ENCODE results near the gene PMM1. TPM values are rescaled to one million over a fixed set of nuclear protein-coding genes. Genes with fewer than 3 reads are reported as not detected.

PMM1 gene
- total and polyA plus RNA-seq, 2 donors (not counting 3 experiments of a cell fraction or from before 2014, with no cell fraction given): 14.6 to 31.7 TPM

- POLR2A ChIA-PET: interaction anchor here (0.6 to 1.1 kb wide), 2 partner anchors 17 to 24 kb away, joined by 3 to 8 read pairs; partner anchors contain the start of gene PMM1
- DNase-seq (ENCODE audit: low read depth, low spot score) (peak; percentile 70), FAIRE-seq (peak; percentile 82)
- H4K20me1 ChIP-seq (replicated peaks; ENCODE audit: control insufficient read depth, extremely low read depth, insufficient read depth, low read length): no peaks in the 10 kb centered on the region
- no peaks in the 10 kb centered on the region for H3K36me3 ChIP-seq (ENCODE audit: control insufficient read depth in 2 of 2, extremely low read depth in 1 of 2, insufficient read depth in 2 of 2, low read length in 2 of 2)
- peaks cover 11% of the 10 kb centered on the region for H3K4me1 ChIP-seq (ENCODE audit: control insufficient read depth, extremely low read depth, insufficient read depth, low read length)
- no peak overlapping the region for H3K4me3 ChIP-seq (replicated peaks in 1 of 3; ENCODE audit: insufficient read depth in 1 of 3, low read depth in 1 of 3, low read length in 3 of 3)
- no peak overlapping the region for H3K9ac ChIP-seq (replicated peaks; ENCODE audit: extremely low read depth, insufficient read depth, low read length)
- H3K79me2 ChIP-seq (ENCODE audit: control insufficient read depth, insufficient read depth, low read length): no peaks in the 10 kb centered on the region
- intact Hi-C loops (cut with micrococcal nuclease): no loop called here
- no peak overlapping the region for H2AFZ ChIP-seq (ENCODE audit: low read depth, low read length)
- no peak overlapping the region for H3K4me2 ChIP-seq (ENCODE audit: insufficient read depth, low read length)
- TF ChIP-seq EZH2 (IDR thresholded peaks at IDR 0.05; ENCODE audit: borderline replicate concordance, low read depth, low read length, severe bottlenecking): no peak
- TF ChIP-seq GATA2 (IDR thresholded peaks at IDR 0.05; ENCODE audit: insufficient read depth, insufficient read length, low read depth, low read length): peak; percentile 45
- TF ChIP-seq FOS (IDR thresholded peaks at IDR 0.05; ENCODE audit: borderline replicate concordance, insufficient read depth, low read length): peak; percentile 75
- TF ChIP-seq JUN (IDR thresholded peaks at IDR 0.05; ENCODE audit: borderline replicate concordance, insufficient read depth, insufficient read length, low read depth): peak; percentile 45
- CTCF ChIA-PET: interaction anchor here (0.5 to 1.4 kb wide), 9 partner anchors 10 to 184 kb away, joined by 3 to 4 read pairs (median 3); partner anchors contain the start of genes PMM1 and TEF
- H3K27me3 ChIP-seq (ENCODE audit: control insufficient read depth in 2 of 2, insufficient read depth in 2 of 2, low read length in 2 of 2): peaks cover 0 to 5% of the 10 kb centered on the region in 2 experiments
- H3K9me3 ChIP-seq (replicated peaks; ENCODE audit: control insufficient read depth, insufficient read depth, low read length): no peaks in the 10 kb centered on the region
- BruUV-seq (replicated peaks): no TSS peak
- dilution Hi-C loops (cut with MboI; ENCODE audit: extremely low pct_ligation_motif_present, low sequenced_read_pairs): no loop called here
- no peak overlapping the region for H3K27ac ChIP-seq (ENCODE audit: insufficient read depth, low read depth, low read length)
- no peaks in the 10 kb centered on the region for H3K9me1 ChIP-seq (replicated peaks; ENCODE audit: control insufficient read depth, extremely low read depth, insufficient read depth, low read length)
Observed at GRCh38 chr22:41565403-41566054, 24.1 kb downstream of the PMM1 start.

- Histone ChIP-seq H3K9ac (replicated peaks; ENCODE audit: extremely low read depth, insufficient read depth, low read length) (no peak overlapping the region), H3K79me2 (ENCODE audit: control insufficient read depth, insufficient read depth, low read length) (no peaks in the 10 kb centered on the region), H3K36me3 (ENCODE audit: control insufficient read depth in 2 of 2, extremely low read depth in 1 of 2, insufficient read depth in 2 of 2, low read length in 2 of 2) (no peaks in the 10 kb centered on the region), H3K4me2 (ENCODE audit: insufficient read depth, low read length) (no peak overlapping the region), H3K27ac (ENCODE audit: insufficient read depth, low read depth, low read length) (no peak overlapping the region), H3K27me3 (ENCODE audit: control insufficient read depth in 2 of 2, insufficient read depth in 2 of 2, low read length in 2 of 2) (peaks cover 0 to 8% of the 10 kb centered on the region in 2 experiments), H3K4me3 (replicated peaks in 1 of 3; ENCODE audit: insufficient read depth in 1 of 3, low read depth in 1 of 3, low read length in 3 of 3) (no peak overlapping the region), H4K20me1 (replicated peaks; ENCODE audit: control insufficient read depth, extremely low read depth, insufficient read depth, low read length) (no peaks in the 10 kb centered on the region), H2AFZ (ENCODE audit: low read depth, low read length) (no peak overlapping the region), H3K9me1 (replicated peaks; ENCODE audit: control insufficient read depth, extremely low read depth, insufficient read depth, low read length) (no peaks in the 10 kb centered on the region), H3K9me3 (replicated peaks; ENCODE audit: control insufficient read depth, insufficient read depth, low read length) (no peaks in the 10 kb centered on the region), H3K4me1 (ENCODE audit: control insufficient read depth, extremely low read depth, insufficient read depth, low read length) (peaks cover 11% of the 10 kb centered on the region)
- intact Hi-C loops (cut with micrococcal nuclease) (no loop called here), dilution Hi-C loops (cut with MboI; ENCODE audit: extremely low pct_ligation_motif_present, low sequenced_read_pairs) (no loop called here)
- DNase-seq (ENCODE audit: low read depth, low spot score) (no peak), FAIRE-seq (no peak)
- no TSS peak for BruUV-seq (replicated peaks)
- CTCF ChIA-PET: interaction anchor here (1.2 to 1.4 kb wide), 3 partner anchors 9 to 161 kb away, joined by 3 read pairs; no protein-coding TSS in a partner anchor
- POLR2A ChIA-PET: no interaction called here
- TF ChIP-seq POLR2AphosphoS5 (IDR thresholded peaks at IDR 0.05; ENCODE audit: insufficient read depth, low read depth, low read length) (no peak), MAX (IDR thresholded peaks at IDR 0.05; ENCODE audit: insufficient read depth, insufficient read length) (no peak)
Observed at GRCh38 chr22:41564563-41564962, 25.1 kb downstream of the PMM1 start.

Data from endothelial cell of umbilical vein (primary cell).